HCT116 (cell line): ENCODE results near the gene ATP5F1E. TPM values are rescaled to one million over a fixed set of nuclear protein-coding genes. Genes with fewer than 3 reads are reported as not detected.

Experiments
- ATAC-seq: fragments of 200-7000 bp; cut with Tn5 transposase; 2 replicates; pipeline ENCODE4 v1.9.1; 2020; ENCODE audit warnings: mild to moderate bottlenecking, moderate library complexity
- BruUV-seq: library from RNA; stranded (reverse); fragments of 400-500 nt; replicated peaks from 2 replicates; lab custom pipeline; 2021; lab: Mats Ljungman, UMichigan
- CTCF ChIA-PET: fragments of 300-600 bp; sonication (Branson Sonifier 250); formaldehyde crosslinking; loops from one replicate; lab custom pipeline; 2021; ENCODE audit warnings: antibody characterized with exemption; lab: Charles Lee
- POLR2A ChIA-PET: fragments of 300-600, 350-600 bp; sonication (Branson Sonifier 250); formaldehyde crosslinking; loops from one replicate; lab custom pipeline; 2021; ENCODE audit warnings: antibody characterized with exemption; lab: Charles Lee
- RAD21 ChIA-PET, 2 experiments: fragments of 300-600 bp; sonication (Branson Sonifier 250); formaldehyde crosslinking; loops; one replicate each; lab custom pipeline; 2023; ENCODE audit warnings: low total read pairs in 2 of 2; ENCODE audit not compliant: uncharacterized antibody in 2 of 2, unreplicated experiment in 2 of 2, low non-redundant PET in 1 of 2; lab: Charles Lee
- DNase-seq: peaks from one replicate; pipeline ENCODE4 v3.0.0-alpha.2; 2010; ENCODE audit warnings: low read depth, low spot score
- H2AFZ ChIP-seq: fragments of 200-600 bp; shearing (Covaris generic), sonication (generic); 2 replicates; pipeline ENCODE4 v1.6.1; 2017; ENCODE audit warnings: low read depth, mixed run types, mixed read lengths, antibody characterized with exemption, low read length; ENCODE audit not compliant: poor library complexity, severe bottlenecking
- H3K27ac ChIP-seq: 2 replicates; pipeline ENCODE4 v1.5.1; 2012; ENCODE audit warnings: low read depth, low read length
- H3K27me3 ChIP-seq: fragments of 200-600 bp; sonication (generic); 2 replicates; pipeline ENCODE4 v1.6.1; 2016; ENCODE audit warnings: mixed run types, low read length, mixed read lengths; ENCODE audit not compliant: insufficient read depth
- H3K36me3 ChIP-seq, 2 experiments: fragments of 200-500 bp in 1 of 2; fragments of 200-600 bp in 1 of 2; sonication (Bioruptor generic) in 1 of 2; sonication (generic) in 1 of 2; 2 replicates each; pipeline versions ENCODE4 v1.5.1 to v1.6.1; 2014 to 2016; ENCODE audit warnings: low read length in 2 of 2, inconsistent platforms in 1 of 2, mixed read lengths in 1 of 2, mixed run types in 1 of 2; ENCODE audit not compliant: insufficient read depth in 2 of 2, control insufficient read depth in 1 of 2
- H3K4me1 ChIP-seq, 2 experiments: fragments of 200-600 bp in 1 of 2; sonication (generic) in 1 of 2; 2 replicates each; pipeline versions ENCODE4 v1.5.1 to v1.6.1; 2012 to 2017; ENCODE audit warnings: low read length in 2 of 2, inconsistent platforms in 1 of 2, mild to moderate bottlenecking in 1 of 2, mixed read lengths in 1 of 2, mixed run types in 1 of 2, moderate library complexity in 1 of 2; ENCODE audit not compliant: insufficient read depth in 2 of 2, control insufficient read depth in 1 of 2
- H3K4me2 ChIP-seq: fragments of 200-600 bp; sonication (generic); 2 replicates; pipeline ENCODE4 v1.6.1; 2017; ENCODE audit warnings: mixed run types, low read length, mixed read lengths
- H3K4me3 ChIP-seq, 2 experiments: fragments of 200-600 bp in 1 of 2; sonication (generic) in 1 of 2; replicated peaks in 1 of 2; 2 replicates each; pipeline ENCODE4 v1.5.1; 2011 to 2016; ENCODE audit warnings: low read length in 2 of 2, control low read depth in 1 of 2, low read depth in 1 of 2, mild to moderate bottlenecking in 1 of 2, mixed read lengths in 1 of 2, mixed run types in 1 of 2
- H3K79me2 ChIP-seq: fragments of 200-600 bp; sonication (generic); 2 replicates; pipeline ENCODE4 v1.6.1; 2017; ENCODE audit warnings: mild to moderate bottlenecking, mixed run types, low read length, moderate library complexity, mixed read lengths; ENCODE audit not compliant: insufficient read depth
- H3K9ac ChIP-seq: fragments of 200-600 bp; sonication (generic); 2 replicates; pipeline ENCODE4 v1.6.1; 2016; ENCODE audit warnings: low read length, mixed read lengths
- H3K9me2 ChIP-seq: fragments of 200-600 bp; sonication (generic), shearing (Covaris generic); 2 replicates; pipeline ENCODE4 v1.6.1; 2017; ENCODE audit warnings: mixed run types, mild to moderate bottlenecking, moderate library complexity; ENCODE audit not compliant: insufficient read depth
- H3K9me3 ChIP-seq, 2 experiments: fragments of 200-500 bp in 1 of 2; fragments of 200-600 bp in 1 of 2; sonication (Bioruptor generic) in 1 of 2; sonication (generic) in 1 of 2; 2 replicates each; pipeline ENCODE4 v1.6.1; 2014 to 2017; ENCODE audit warnings: low read length in 2 of 2, mixed read lengths in 2 of 2, inconsistent platforms in 1 of 2, low read depth in 1 of 2, mild to moderate bottlenecking in 1 of 2, mixed run types in 1 of 2, moderate library complexity in 1 of 2; ENCODE audit not compliant: control insufficient read depth in 1 of 2, insufficient read depth in 1 of 2
- H4K20me1 ChIP-seq: fragments of 200-600 bp; sonication (generic), shearing (Covaris generic); 2 replicates; pipeline ENCODE4 v1.6.1; 2017; ENCODE audit warnings: mixed run types, mild to moderate bottlenecking, moderate library complexity; ENCODE audit not compliant: insufficient read depth
- EGR1 ChIP-seq: IDR thresholded peaks from 2 replicates; pipeline ENCODE4 v1.6.1; 2012; ENCODE audit warnings: low read depth
- ELF1 ChIP-seq: IDR thresholded peaks from 2 replicates; pipeline ENCODE4 v1.6.1; 2012; ENCODE audit warnings: low read depth, borderline replicate concordance
- EZH2 ChIP-seq: fragments of 200-600 bp; sonication (generic); IDR thresholded peaks from 2 replicates; pipeline ENCODE4 v1.6.1; 2017; ENCODE audit warnings: antibody characterized with exemption, mixed run types
- JUND ChIP-seq: IDR thresholded peaks from 2 replicates; pipeline ENCODE4 v1.6.1; 2012
- POLR2AphosphoS5 ChIP-seq: IDR thresholded peaks from 2 replicates; pipeline ENCODE4 v1.6.1; 2011; ENCODE audit warnings: mild to moderate bottlenecking, low read depth, low read length, moderate library complexity
- RAD21 ChIP-seq: IDR thresholded peaks from 2 replicates; pipeline ENCODE4 v1.6.1; 2012; ENCODE audit warnings: low read depth, mild to moderate bottlenecking
- SIN3A ChIP-seq: IDR thresholded peaks from 2 replicates; pipeline ENCODE4 v1.6.1; 2012; ENCODE audit warnings: low read depth
- SP1 ChIP-seq: IDR thresholded peaks from 2 replicates; pipeline ENCODE4 v1.6.1; 2012; ENCODE audit warnings: low read depth
- TCF7L2 ChIP-seq: IDR thresholded peaks from 2 replicates; pipeline ENCODE4 v1.7.0; 2011; ENCODE audit warnings: borderline replicate concordance, inconsistent platforms; ENCODE audit not compliant: insufficient read depth, insufficient read length; ENCODE audit errors: extremely low read depth
- intact Hi-C: fragments of 100-400 bp; cut with micrococcal nuclease; formaldehyde crosslinking; loops from 2 replicates; pipeline ENCODE4 v1.10.0; 2022
- total RNA-seq: library from RNA; stranded (reverse); gene quantifications from one replicate; pipeline ENCODE4 v1.2.1, GENCODE V29; 2021; ENCODE audit not compliant: unreplicated experiment
- TF ChIP-seq, protein P1 (sequence below): IDR thresholded peaks from 2 replicates; pipeline ENCODE4 v1.6.1; 2011; ENCODE audit warnings: mild to moderate bottlenecking, low read length, moderate library complexity; ENCODE audit not compliant: insufficient replicate concordance; ENCODE audit errors: extremely low read depth
- TF ChIP-seq, protein P2 (sequence below): IDR thresholded peaks from 2 replicates; pipeline ENCODE4 v1.6.1; 2012; ENCODE audit warnings: low read depth
- TF ChIP-seq, protein P3 (sequence below): IDR thresholded peaks from 2 replicates; pipeline ENCODE4 v1.6.1; 2012

The ATP5F1E gene
- total RNA-seq, 1 experiment from 2014 or later = 72.8 TPM

DNA sequence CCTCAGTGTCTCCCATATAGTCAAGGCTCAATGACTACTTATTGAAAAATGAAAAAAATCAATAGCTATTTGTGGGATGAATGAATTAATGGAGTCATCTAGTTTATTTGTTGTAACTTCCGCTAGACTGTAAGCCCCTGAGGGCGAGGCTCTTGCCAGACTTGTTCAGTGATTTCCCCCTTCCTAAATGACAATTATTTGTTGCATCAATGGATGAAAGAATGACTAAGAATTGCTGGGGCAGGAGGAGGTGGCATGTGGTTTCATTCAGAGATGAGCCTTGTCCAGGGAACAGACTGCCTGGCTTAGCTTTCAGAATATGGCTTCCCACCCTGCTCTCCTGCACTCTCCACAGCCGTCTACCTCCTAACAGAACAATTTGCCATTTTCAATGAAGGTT is 11.6 kb upstream of the ATP5F1E start:
- Histone ChIP-seq H3K9me2 (no peaks in the 10 kb centered on the region), H3K27me3 (no peaks in the 10 kb centered on the region), H3K27ac (no peak overlapping the region), H4K20me1 (no peaks in the 10 kb centered on the region), H3K36me3 (peaks cover 2 to 15% of the 10 kb centered on the region in 2 experiments; a peak in 3 of 4 replicates), H3K4me3 (no peak overlapping the region), H3K9ac (no peak overlapping the region), H3K4me1 (peaks cover 15 to 24% of the 10 kb centered on the region in 2 experiments), H3K4me2 (no peak overlapping the region), H3K9me3 (no peaks in the 10 kb centered on the region), H3K79me2 (peaks cover 39% of the 10 kb centered on the region), H2AFZ (peak overlapping the region; percentile 67)
- intact Hi-C loops = no loop called here
- CTCF ChIA-PET = interaction anchor here (1.0 kb wide), 1 partner anchor 12 kb away, joined by 3 read pairs; the partner anchor contains the start of gene ATP5F1E
- RAD21 ChIA-PET = no interaction called here
- no peak for DNase-seq
- ATAC-seq = no peak
- POLR2A ChIA-PET = interaction anchor here (3.0 kb wide), 1 partner anchor 12 kb away, joined by 13 read pairs; the partner anchor contains the start of gene ATP5F1E
- TF ChIP-seq POLR2AphosphoS5 = no peak
- no peak for TF ChIP-seq JUND
- no peak for TF ChIP-seq SP1
- TF ChIP-seq EGR1 = no peak
- TF ChIP-seq, protein P1, sequence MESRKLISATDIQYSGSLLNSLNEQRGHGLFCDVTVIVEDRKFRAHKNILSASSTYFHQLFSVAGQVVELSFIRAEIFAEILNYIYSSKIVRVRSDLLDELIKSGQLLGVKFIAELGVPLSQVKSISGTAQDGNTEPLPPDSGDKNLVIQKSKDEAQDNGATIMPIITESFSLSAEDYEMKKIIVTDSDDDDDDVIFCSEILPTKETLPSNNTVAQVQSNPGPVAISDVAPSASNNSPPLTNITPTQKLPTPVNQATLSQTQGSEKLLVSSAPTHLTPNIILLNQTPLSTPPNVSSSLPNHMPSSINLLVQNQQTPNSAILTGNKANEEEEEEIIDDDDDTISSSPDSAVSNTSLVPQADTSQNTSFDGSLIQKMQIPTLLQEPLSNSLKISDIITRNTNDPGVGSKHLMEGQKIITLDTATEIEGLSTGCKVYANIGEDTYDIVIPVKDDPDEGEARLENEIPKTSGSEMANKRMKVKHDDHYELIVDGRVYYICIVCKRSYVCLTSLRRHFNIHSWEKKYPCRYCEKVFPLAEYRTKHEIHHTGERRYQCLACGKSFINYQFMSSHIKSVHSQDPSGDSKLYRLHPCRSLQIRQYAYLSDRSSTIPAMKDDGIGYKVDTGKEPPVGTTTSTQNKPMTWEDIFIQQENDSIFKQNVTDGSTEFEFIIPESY = no peak
- no peak for TF ChIP-seq SIN3A
- TF ChIP-seq RAD21 = no peak
- no peak for TF ChIP-seq TCF7L2
- TF ChIP-seq, protein P2, sequence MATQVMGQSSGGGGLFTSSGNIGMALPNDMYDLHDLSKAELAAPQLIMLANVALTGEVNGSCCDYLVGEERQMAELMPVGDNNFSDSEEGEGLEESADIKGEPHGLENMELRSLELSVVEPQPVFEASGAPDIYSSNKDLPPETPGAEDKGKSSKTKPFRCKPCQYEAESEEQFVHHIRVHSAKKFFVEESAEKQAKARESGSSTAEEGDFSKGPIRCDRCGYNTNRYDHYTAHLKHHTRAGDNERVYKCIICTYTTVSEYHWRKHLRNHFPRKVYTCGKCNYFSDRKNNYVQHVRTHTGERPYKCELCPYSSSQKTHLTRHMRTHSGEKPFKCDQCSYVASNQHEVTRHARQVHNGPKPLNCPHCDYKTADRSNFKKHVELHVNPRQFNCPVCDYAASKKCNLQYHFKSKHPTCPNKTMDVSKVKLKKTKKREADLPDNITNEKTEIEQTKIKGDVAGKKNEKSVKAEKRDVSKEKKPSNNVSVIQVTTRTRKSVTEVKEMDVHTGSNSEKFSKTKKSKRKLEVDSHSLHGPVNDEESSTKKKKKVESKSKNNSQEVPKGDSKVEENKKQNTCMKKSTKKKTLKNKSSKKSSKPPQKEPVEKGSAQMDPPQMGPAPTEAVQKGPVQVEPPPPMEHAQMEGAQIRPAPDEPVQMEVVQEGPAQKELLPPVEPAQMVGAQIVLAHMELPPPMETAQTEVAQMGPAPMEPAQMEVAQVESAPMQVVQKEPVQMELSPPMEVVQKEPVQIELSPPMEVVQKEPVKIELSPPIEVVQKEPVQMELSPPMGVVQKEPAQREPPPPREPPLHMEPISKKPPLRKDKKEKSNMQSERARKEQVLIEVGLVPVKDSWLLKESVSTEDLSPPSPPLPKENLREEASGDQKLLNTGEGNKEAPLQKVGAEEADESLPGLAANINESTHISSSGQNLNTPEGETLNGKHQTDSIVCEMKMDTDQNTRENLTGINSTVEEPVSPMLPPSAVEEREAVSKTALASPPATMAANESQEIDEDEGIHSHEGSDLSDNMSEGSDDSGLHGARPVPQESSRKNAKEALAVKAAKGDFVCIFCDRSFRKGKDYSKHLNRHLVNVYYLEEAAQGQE = no peak
- TF ChIP-seq, protein P3, sequence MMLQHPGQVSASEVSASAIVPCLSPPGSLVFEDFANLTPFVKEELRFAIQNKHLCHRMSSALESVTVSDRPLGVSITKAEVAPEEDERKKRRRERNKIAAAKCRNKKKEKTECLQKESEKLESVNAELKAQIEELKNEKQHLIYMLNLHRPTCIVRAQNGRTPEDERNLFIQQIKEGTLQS = no peak
- TF ChIP-seq EZH2 = no peak
- TF ChIP-seq ELF1 = no peak
- BruUV-seq = no TSS peak
